Measurements from ENCODE around the gene TAF4. TPM values are rescaled to one million over a fixed set of nuclear protein-coding genes. Genes with fewer than 3 reads are reported as not detected.

The TAF4 gene
- total RNA-seq, 1 donor from 2014 or later, result 9.6 TPM

DNA sequence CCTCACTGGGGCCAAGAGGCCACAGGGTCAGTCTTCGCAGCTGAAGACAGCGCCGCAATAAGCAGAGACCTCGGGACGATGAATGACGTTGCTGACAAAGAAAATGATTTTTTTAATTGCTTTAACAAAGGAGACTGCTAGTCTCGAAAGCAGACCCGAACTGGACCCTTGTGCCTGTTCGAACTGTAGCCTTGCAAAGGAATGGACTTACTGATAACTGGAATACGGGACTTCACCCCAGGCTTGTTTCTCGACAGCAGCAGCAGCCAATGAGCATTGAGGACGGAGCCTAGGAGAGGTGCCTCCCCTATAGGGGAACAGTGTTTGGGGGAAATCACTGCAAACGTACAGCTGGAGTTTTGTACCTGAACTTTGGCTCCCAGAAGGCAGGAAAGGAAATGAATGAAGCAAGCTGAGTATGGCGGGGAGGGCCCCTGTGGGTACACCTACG is 1.3 kb upstream of the TAF4 start:
- TF ChIP-seq, protein P1, sequence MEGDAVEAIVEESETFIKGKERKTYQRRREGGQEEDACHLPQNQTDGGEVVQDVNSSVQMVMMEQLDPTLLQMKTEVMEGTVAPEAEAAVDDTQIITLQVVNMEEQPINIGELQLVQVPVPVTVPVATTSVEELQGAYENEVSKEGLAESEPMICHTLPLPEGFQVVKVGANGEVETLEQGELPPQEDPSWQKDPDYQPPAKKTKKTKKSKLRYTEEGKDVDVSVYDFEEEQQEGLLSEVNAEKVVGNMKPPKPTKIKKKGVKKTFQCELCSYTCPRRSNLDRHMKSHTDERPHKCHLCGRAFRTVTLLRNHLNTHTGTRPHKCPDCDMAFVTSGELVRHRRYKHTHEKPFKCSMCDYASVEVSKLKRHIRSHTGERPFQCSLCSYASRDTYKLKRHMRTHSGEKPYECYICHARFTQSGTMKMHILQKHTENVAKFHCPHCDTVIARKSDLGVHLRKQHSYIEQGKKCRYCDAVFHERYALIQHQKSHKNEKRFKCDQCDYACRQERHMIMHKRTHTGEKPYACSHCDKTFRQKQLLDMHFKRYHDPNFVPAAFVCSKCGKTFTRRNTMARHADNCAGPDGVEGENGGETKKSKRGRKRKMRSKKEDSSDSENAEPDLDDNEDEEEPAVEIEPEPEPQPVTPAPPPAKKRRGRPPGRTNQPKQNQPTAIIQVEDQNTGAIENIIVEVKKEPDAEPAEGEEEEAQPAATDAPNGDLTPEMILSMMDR (IDR thresholded peaks at IDR 0.05), result no peak
- TF ChIP-seq POLR2A (IDR thresholded peaks at IDR 0.05), result no peak
- TF ChIP-seq POLR2AphosphoS5 (IDR thresholded peaks at IDR 0.05; ENCODE audit: insufficient read depth in 1 of 2, low read depth in 1 of 2), result no peak
- DNase-seq (ENCODE audit: extremely low spot score in 2 of 2), result no peak
- Histone ChIP-seq H3K27ac (peak overlapping the region; percentile 79), H3K4me1 (peaks cover 56% of the 10 kb centered on the region), H3K4me3 (peak overlapping the region; percentile 65 to 83), H3K9me3 (no peaks in the 10 kb centered on the region), H3K36me3 (no peaks in the 10 kb centered on the region), H3K27me3 (no peaks in the 10 kb centered on the region)
- intact Hi-C loops (cut with DNase I), result loop anchor here (5.0 kb wide), 1 partner anchor 55 kb away; the partner anchor contains the start of gene LSM14B

DNA sequence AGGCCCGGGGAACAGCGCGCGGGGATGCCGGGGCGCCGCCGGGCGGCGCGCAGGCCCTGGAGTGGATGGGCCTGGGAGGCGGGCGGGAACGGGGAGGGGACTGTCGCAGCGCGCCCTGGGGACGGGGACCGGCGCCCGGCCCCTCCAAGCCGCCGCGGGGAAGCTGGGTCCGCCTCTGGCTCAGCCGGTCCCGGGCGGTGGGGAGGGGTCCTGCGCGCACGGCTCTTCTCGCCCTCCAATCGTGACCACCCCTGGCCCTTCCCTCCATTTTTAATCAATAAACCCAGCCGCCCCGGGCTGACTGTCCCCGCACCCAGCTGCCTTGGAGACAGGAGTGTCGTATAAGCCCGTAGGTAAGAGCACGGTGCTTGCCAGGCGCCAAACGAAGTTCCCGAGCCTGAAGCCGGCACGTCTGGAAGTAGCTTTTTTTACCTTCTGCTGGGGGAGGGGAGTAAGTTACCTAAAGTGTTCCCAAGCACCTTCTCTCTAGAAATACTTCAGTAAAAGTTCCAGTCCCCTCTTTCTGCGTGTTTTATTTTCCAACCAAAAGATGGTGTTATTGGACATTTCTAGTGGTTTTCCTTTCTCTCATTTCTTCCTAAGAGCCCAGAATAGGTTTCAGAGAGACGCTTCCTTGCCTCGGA is 780 bp upstream of the TAF4 start:
- Histone ChIP-seq H3K36me3 (no peaks in the 10 kb centered on the region), H3K9me3 (no peaks in the 10 kb centered on the region), H3K27ac (peak overlapping the region; percentile 79), H3K4me3 (peak overlapping the region; percentile 65 to 83), H3K4me1 (peaks cover 60% of the 10 kb centered on the region), H3K27me3 (no peaks in the 10 kb centered on the region)
- no peak for DNase-seq (ENCODE audit: extremely low spot score in 2 of 2)
- TF ChIP-seq, protein P1 (IDR thresholded peaks at IDR 0.05), result no peak
- TF ChIP-seq POLR2AphosphoS5 (IDR thresholded peaks at IDR 0.05; ENCODE audit: insufficient read depth in 1 of 2, low read depth in 1 of 2) (peak in 1 of 2 donors; percentile 24), POLR2A (IDR thresholded peaks at IDR 0.05) (no peak)
- intact Hi-C loops (cut with DNase I), result loop anchor here (5.0 kb wide), 1 partner anchor 56 kb away; the partner anchor contains the start of gene LSM14B

DNA sequence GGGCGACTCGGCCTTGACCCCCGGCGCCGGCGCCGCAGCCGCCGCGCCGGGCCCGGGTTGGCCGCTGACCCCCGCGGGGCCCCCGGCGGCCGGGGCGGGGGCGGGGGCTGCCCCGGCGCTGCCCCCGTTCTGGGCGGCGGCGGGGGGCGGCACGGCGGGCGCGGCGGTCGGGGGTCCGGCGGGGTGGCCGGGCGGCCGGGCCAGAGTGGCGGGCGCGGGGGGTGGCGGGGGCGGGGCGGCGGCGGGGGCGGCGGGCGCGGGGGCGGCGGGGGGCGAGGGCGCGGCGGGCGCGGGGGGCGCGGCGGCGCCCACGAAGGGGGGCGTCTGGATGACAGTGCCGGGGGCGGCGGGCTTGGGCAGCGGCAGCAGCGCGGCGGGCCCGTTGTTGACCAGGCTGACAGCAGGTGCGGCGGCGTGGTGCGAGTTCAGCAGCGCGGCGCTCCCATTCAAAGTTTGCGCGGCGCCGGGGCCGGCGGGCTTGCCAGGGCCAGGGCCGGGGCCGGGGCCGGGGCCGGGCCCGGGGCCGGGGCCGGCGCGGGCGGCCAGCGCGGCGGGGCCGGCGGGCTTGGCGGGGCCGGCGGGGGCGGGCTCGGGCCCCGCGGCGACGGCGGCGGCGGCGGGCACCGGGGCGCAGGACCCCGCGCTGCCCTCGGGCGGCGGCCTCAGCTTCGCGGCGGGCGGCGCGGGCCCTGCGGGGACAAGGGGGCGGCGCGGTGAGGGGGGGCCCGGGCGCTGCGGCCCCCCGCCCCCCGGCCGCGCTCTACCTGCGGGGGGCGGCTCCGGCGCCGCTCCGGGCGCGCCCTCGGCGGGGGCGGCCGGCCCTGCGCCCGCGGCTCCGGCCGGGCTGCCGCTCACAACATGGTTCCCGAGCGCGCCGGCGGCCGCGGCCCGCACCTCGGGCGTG is 659 bp downstream of the TAF4 start:
- H3K27ac ChIP-seq, result no peak overlapping the region
- no peaks in the 10 kb centered on the region for H3K36me3 ChIP-seq
- no peaks in the 10 kb centered on the region for H3K27me3 ChIP-seq
- peak overlapping the region; percentile 44 to 83 for H3K4me3 ChIP-seq
- H3K4me1 ChIP-seq, result peaks cover 62% of the 10 kb centered on the region
- H3K9me3 ChIP-seq, result no peaks in the 10 kb centered on the region
- intact Hi-C loops (cut with DNase I), result loop anchor here (5.0 kb wide), 2 partner anchors 57 to 77 kb away; partner anchors contain the start of genes LSM14B, PSMA7 and SS18L1
- no peak for DNase-seq (ENCODE audit: extremely low spot score in 2 of 2)
- no peak for TF ChIP-seq POLR2A (IDR thresholded peaks at IDR 0.05)
- TF ChIP-seq, protein P1 (IDR thresholded peaks at IDR 0.05), result no peak
- no peak for TF ChIP-seq POLR2AphosphoS5 (IDR thresholded peaks at IDR 0.05; ENCODE audit: insufficient read depth in 1 of 2, low read depth in 1 of 2)

DNA sequence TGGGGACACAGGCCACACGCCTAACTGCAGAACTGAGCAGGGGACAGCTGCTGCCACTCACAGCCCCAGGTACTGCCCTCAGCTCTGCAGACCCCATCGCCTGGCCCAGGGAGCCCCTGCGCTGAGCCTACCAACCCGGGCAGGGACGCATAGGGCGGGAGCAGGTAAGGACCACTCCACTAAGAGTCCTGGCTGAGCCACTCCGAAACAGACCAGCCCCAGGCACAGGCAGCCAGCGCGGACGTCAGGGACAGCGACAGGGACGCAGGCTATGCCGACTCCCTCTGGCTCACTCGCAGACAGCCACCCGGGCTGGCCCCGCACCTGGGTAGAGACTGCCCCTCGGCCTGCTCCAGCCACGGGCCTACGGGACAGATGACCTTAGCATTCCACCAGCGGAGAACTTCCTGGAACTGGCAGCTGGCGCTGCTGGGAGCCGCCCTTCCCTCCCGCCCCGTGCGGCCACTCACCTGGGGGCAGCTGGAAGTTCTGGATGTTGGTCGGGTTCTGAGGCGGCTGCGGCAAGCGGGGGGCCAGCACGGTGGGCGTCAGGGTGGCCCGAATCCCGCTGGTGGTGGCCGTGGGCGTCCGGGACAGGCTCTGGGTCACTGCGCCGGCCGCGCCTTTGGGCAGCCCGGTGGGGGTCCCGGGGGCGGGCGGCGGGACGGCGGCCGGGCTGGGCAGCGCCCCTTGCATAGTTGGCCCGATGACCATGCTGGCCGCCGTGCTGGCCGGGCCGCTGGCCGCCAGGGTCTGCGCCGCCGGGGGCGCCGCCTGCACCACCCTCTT is 1.5 kb downstream of the TAF4 start:
- Histone ChIP-seq H3K36me3 (no peaks in the 10 kb centered on the region), H3K4me1 (peaks cover 59% of the 10 kb centered on the region), H3K27ac (no peak overlapping the region), H3K9me3 (no peaks in the 10 kb centered on the region), H3K27me3 (no peaks in the 10 kb centered on the region), H3K4me3 (peak overlapping the region; percentile 41 to 52)
- no peak for DNase-seq (ENCODE audit: extremely low spot score in 2 of 2)
- TF ChIP-seq, protein P1 (IDR thresholded peaks at IDR 0.05), result no peak
- TF ChIP-seq POLR2AphosphoS5 (IDR thresholded peaks at IDR 0.05; ENCODE audit: insufficient read depth in 1 of 2, low read depth in 1 of 2) (no peak), POLR2A (IDR thresholded peaks at IDR 0.05) (no peak)
- intact Hi-C loops (cut with DNase I), result loop anchor here (5.0 kb wide), 1 partner anchor 78 kb away; the partner anchor contains the start of genes PSMA7 and SS18L1

Data from vagina (tissue), 2 donors.